Measurements from ENCODE around the gene CUX1. TPM values are rescaled to one million over a fixed set of nuclear protein-coding genes. Genes with fewer than 3 reads are reported as not detected.

The CUX1 gene
- total and polyA plus RNA-seq, 2 of the 13 experiments (the other 11 are each of a cell fraction or from before 2014, with no cell fraction given): 13.7 to 14.9 TPM

DNA sequence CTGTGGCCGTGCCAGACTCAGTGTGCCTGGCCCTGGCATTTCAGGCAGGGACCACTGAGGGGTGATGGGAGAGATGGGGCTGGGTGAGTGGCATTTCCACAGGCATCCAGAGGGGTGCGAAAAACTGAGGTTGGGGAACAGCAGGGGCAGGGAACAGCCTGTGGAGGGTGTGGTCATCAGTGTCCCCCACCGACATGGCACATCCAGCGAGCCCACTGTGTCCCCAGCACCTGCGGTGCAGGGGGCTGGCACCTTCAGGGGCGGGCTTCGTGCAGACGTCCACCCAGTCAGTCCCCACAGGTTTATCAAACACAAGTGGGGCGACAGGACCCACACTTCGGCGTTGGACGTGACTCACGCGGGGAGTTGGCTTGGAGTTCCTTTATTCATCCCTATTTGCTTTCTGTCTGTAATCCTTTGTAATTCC lies 14.8 kb downstream of the CUX1 start:
- no peak overlapping the region for H3K27ac ChIP-seq (ENCODE audit: extremely low read length, insufficient read depth, low read length)
- no peak for DNase-seq (ENCODE audit: low spot score)
- ChIA-PET CTCF (ENCODE audit: low intra/inter-chr PET ratio, low total read pairs) (no interaction called here), POLR2A (no interaction called here)
- no peak overlapping the region for H2AFZ ChIP-seq (ENCODE audit: low read length)
- H3K4me3 ChIP-seq (replicated peaks in 1 of 3; ENCODE audit: insufficient read depth in 1 of 3, low read depth in 2 of 3, low read length in 3 of 3): no peak overlapping the region
- no peak overlapping the region for H3K4me2 ChIP-seq (ENCODE audit: low read depth, low read length)
- intact Hi-C loops (cut with micrococcal nuclease; ENCODE audit: unreplicated experiment): no loop called here
- H3K9ac ChIP-seq (ENCODE audit: insufficient read depth, low read depth, low read length): no peak overlapping the region
- peaks cover 88% of the 10 kb centered on the region for H3K79me2 ChIP-seq (ENCODE audit: insufficient read depth, low read length)
- FAIRE-seq: no peak
- no peak for TF ChIP-seq EHMT2 (IDR thresholded peaks at IDR 0.05; ENCODE audit: borderline replicate concordance, low read depth, low read length)
- TF ChIP-seq AGO2 (optimal IDR thresholded peaks at IDR 0.05; ENCODE audit: low read depth, low read length): peak; percentile 27
- no peaks in the 10 kb centered on the region; a peak in 1 of 5 replicates for H3K27me3 ChIP-seq (ENCODE audit: control insufficient read depth in 1 of 2, insufficient read depth in 2 of 2, low read length in 2 of 2)
- in situ Hi-C loops (cut with HindIII; ENCODE audit: extremely low pct_ligation_motif_present, low pct_unique_long_range_greater_than_20kb): no loop called here
- no peak for ATAC-seq
- H3K36me3 ChIP-seq (replicated peaks in 1 of 2; ENCODE audit: control insufficient read depth in 1 of 2, insufficient read depth in 2 of 2, low read length in 2 of 2): peaks cover 0 to 3% of the 10 kb centered on the region in 2 experiments; a peak in 3 of 5 replicates
- H3K4me1 ChIP-seq (ENCODE audit: insufficient read depth, low read length): peaks cover 2% of the 10 kb centered on the region; the same call in 1 of the 2 replicates
- peaks cover 33% of the 10 kb centered on the region for H4K20me1 ChIP-seq (ENCODE audit: insufficient read depth, low read length)
- no TSS peak for BruUV-seq (replicated peaks)
- H3K9me3 ChIP-seq (ENCODE audit: low read length): no peaks in the 10 kb centered on the region
- 96% methylated on average over 12 of the region's 14 CpGs for WGBS (ENCODE audit: low lambda C conversion rate)

DNA sequence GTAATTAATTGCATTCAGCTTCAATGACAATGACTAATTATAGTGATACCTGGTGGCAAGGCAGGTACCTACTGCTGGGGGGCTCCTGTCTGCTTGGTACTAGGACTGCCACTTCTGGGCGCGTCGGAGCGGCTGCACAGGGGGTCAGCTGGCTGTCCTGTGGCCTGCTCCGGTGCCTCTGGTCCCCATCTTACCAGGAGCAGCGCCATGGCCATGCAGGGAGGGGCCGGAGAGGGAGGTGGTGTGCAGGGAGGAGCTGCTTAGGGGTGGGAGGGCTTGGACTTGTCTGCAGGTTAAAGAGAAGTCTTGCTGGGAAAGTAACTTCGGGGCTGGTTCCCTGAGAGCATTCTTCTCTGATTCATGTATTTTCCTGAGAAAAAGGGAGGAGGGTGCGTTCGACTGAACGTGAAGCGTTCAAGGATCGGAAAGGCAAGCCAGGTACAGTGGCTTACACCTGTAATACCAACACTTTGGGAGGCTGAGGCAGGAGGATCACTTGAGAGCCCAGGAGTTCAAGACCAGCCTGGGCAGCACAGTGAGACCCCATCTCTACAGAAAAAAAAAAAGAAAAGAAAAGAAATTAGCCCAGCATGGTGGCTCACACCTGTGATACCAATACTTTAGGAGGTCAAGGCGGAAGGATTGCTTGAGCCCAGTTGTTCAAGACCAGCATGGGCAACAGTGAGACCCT lies 15.4 kb downstream of the CUX1 start:
- H3K9me3 ChIP-seq (ENCODE audit: low read length): no peaks in the 10 kb centered on the region
- H3K27me3 ChIP-seq (ENCODE audit: control insufficient read depth in 1 of 2, insufficient read depth in 2 of 2, low read length in 2 of 2): no peaks in the 10 kb centered on the region; a peak in 1 of 5 replicates
- H3K79me2 ChIP-seq (ENCODE audit: insufficient read depth, low read length): peaks cover 84% of the 10 kb centered on the region
- in situ Hi-C loops (cut with HindIII; ENCODE audit: extremely low pct_ligation_motif_present, low pct_unique_long_range_greater_than_20kb) (no loop called here), intact Hi-C loops (cut with micrococcal nuclease; ENCODE audit: unreplicated experiment) (no loop called here)
- CTCF ChIA-PET (ENCODE audit: low intra/inter-chr PET ratio, low total read pairs): no interaction called here
- no peaks in the 10 kb centered on the region for H3K4me1 ChIP-seq (ENCODE audit: insufficient read depth, low read length)
- no peak overlapping the region for H3K4me2 ChIP-seq (ENCODE audit: low read depth, low read length)
- H3K4me3 ChIP-seq (replicated peaks in 1 of 3; ENCODE audit: insufficient read depth in 1 of 3, low read depth in 2 of 3, low read length in 3 of 3): no peak overlapping the region
- peaks cover 30% of the 10 kb centered on the region for H4K20me1 ChIP-seq (ENCODE audit: insufficient read depth, low read length)
- BruUV-seq (replicated peaks): no TSS peak
- H3K9ac ChIP-seq (ENCODE audit: insufficient read depth, low read depth, low read length): no peak overlapping the region
- DNase-seq (ENCODE audit: low spot score) (no peak), ATAC-seq (no peak), FAIRE-seq (no peak)
- H3K36me3 ChIP-seq (replicated peaks in 1 of 2; ENCODE audit: control insufficient read depth in 1 of 2, insufficient read depth in 2 of 2, low read length in 2 of 2): peaks cover 0 to 3% of the 10 kb centered on the region in 2 experiments; a peak in 3 of 5 replicates
- POLR2A ChIA-PET: no interaction called here
- TF ChIP-seq ZNF567 (CRISPR knock-in tag; IDR thresholded peaks at IDR 0.05; ENCODE audit: borderline replicate concordance) (no peak), ZNF121 (CRISPR knock-in tag; IDR thresholded peaks at IDR 0.05) (peak; percentile 75), ZNF264 (CRISPR knock-in tag; IDR thresholded peaks at IDR 0.05) (no peak), ZSCAN25 (CRISPR knock-in tag; IDR thresholded peaks at IDR 0.05) (no peak), SMYD3 (CRISPR knock-in tag; IDR thresholded peaks at IDR 0.05) (no peak)
- H2AFZ ChIP-seq (ENCODE audit: low read length): no peak overlapping the region
- no peak overlapping the region for H3K27ac ChIP-seq (ENCODE audit: extremely low read length, insufficient read depth, low read length)
- 96% methylated on average over 14 of the region's 14 CpGs for WGBS (ENCODE audit: low lambda C conversion rate)
